Breast epithelium (tissue), 4 donors: ENCODE results near the gene PIWIL1. TPM values are rescaled to one million over a fixed set of nuclear protein-coding genes. Genes with fewer than 3 reads are reported as not detected.

Experiments
- DNase-seq, 2 donors: peaks; one replicate each; pipeline ENCODE4 v3.0.0-alpha.2; 2019; ENCODE audit warnings: low spot score in 2 of 2
- H3K27ac ChIP-seq, 2 donors: fragments of 200-600 bp; sonication (generic) in 1 of 2; one replicate each; pipeline ENCODE4 v1.5.1; 2016 to 2019; ENCODE audit warnings: mild to moderate bottlenecking in 1 of 2
- H3K27me3 ChIP-seq, 2 donors: fragments of 200-600 bp; sonication (generic) in 1 of 2; one replicate each; pipeline versions ENCODE4 v1.5.1 to v1.6.0; 2017 to 2019; ENCODE audit warnings: control low read depth in 1 of 2, mild to moderate bottlenecking in 1 of 2
- H3K36me3 ChIP-seq: fragments of 200-600 bp; one replicate; pipeline ENCODE4 v1.5.1; 2019
- H3K4me1 ChIP-seq, 2 donors: fragments of 200-600 bp; sonication (generic); one replicate each; pipeline ENCODE4 v1.5.1; 2016 to 2019; ENCODE audit warnings: control low read depth in 1 of 2
- H3K4me3 ChIP-seq, 3 donors: fragments of 200-600 bp; sonication (generic); 1 replicate in 2 of 3; 2 replicates in 1 of 3; pipeline ENCODE4 v1.5.1; 2016 to 2019; ENCODE audit warnings: mild to moderate bottlenecking in 3 of 3, moderate library complexity in 2 of 3
- H3K9me3 ChIP-seq, 2 donors: fragments of 200-600 bp; sonication (generic) in 1 of 2; one replicate each; pipeline ENCODE4 v1.5.1; 2016 to 2019; ENCODE audit warnings: control low read depth in 1 of 2
- POLR2A ChIP-seq: fragments of 450-650 bp; IDR thresholded peaks from one replicate; pipeline ENCODE4 v1.6.1; 2016; ENCODE audit warnings: antibody characterized with exemption, mild to moderate bottlenecking, moderate library complexity
- POLR2AphosphoS5 ChIP-seq, 3 donors: sonication (generic); formaldehyde crosslinking; IDR thresholded peaks; one replicate each; pipeline ENCODE4 v1.6.1; 2017; ENCODE audit warnings: antibody characterized with exemption in 3 of 3
- intact Hi-C: fragments of 100-400 bp; cut with DNase I; formaldehyde crosslinking; loops from one replicate; pipeline ENCODE4 v1.15.1; 2023; ENCODE audit warnings: low total_unique reads
- total RNA-seq, 3 donors: library from RNA; depleted of rRNA; stranded (reverse); fragments of >200 nt; gene quantifications; one replicate each; pipeline ENCODE4 v1.1.0, GENCODE V29; 2016
- TF ChIP-seq, protein P1 (sequence below), 3 donors: fragments of 450-650 bp; IDR thresholded peaks; one replicate each; pipeline ENCODE4 v1.5.1; 2016 to 2017; ENCODE audit warnings: antibody characterized with exemption in 3 of 3, mild to moderate bottlenecking in 3 of 3, moderate library complexity in 3 of 3

The PIWIL1 gene
- total RNA-seq, 3 donors from 2014 or later = under 0.01 TPM; not detected in 2

DNA sequence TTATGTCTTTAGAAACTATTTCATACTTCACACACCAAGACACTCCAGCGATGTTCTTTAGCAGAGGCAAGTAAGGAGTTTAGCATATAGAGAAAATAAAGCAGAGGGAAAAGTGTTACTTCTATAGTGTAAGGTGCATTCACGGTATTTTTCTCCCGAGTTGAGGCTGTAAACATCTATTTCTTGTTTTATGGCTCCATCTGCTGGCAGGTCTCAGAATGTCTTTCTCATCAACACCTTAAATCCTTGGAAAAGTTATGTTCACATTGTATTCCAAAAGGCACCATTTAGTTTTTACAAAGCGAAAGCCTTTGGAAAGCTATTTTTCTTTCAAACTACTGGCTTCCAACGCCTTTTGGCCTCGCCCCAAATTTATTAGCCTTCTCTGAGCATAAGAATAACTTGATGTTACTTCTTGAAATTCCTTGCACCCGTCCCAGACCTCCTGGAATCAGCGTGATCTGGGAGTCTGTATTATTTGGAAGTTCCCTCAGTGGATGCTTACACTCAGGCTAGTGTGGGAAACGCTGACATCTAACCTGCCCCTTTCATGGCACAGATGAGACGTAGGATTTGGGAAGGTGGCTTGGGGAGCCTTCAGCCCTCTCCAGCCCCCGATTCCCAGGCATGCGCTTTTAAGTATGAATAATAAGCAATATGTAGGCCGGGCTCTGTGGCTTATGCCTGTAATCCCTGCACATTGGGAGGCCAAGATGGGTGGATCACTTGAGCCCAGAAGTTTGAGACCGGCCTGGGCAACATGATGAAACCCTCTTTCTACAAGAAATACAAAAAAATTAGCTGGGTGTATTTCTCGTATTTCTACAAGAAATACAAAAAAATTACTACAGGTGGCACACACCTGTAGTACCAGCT lies 1.9 kb upstream of the PIWIL1 start:
- H3K9me3 ChIP-seq = no peaks in the 10 kb centered on the region
- H3K4me1 ChIP-seq = no peaks in the 10 kb centered on the region
- no peak overlapping the region for H3K4me3 ChIP-seq
- intact Hi-C loops = loop anchor here (5.0 kb wide), 1 partner anchor 293 kb away; no protein-coding TSS in a partner anchor
- H3K36me3 ChIP-seq = no peaks in the 10 kb centered on the region
- H3K27me3 ChIP-seq = peaks cover 3 to 29% of the 10 kb centered on the region in 2 donors
- DNase-seq = no peak
- TF ChIP-seq, protein P1, sequence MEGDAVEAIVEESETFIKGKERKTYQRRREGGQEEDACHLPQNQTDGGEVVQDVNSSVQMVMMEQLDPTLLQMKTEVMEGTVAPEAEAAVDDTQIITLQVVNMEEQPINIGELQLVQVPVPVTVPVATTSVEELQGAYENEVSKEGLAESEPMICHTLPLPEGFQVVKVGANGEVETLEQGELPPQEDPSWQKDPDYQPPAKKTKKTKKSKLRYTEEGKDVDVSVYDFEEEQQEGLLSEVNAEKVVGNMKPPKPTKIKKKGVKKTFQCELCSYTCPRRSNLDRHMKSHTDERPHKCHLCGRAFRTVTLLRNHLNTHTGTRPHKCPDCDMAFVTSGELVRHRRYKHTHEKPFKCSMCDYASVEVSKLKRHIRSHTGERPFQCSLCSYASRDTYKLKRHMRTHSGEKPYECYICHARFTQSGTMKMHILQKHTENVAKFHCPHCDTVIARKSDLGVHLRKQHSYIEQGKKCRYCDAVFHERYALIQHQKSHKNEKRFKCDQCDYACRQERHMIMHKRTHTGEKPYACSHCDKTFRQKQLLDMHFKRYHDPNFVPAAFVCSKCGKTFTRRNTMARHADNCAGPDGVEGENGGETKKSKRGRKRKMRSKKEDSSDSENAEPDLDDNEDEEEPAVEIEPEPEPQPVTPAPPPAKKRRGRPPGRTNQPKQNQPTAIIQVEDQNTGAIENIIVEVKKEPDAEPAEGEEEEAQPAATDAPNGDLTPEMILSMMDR (IDR thresholded peaks at IDR 0.05) = peak; percentile 38 to 83 (median 71)
- TF ChIP-seq POLR2AphosphoS5 (IDR thresholded peaks at IDR 0.05) = no peak
- TF ChIP-seq POLR2A = no peak
- no peak overlapping the region for H3K27ac ChIP-seq

DNA sequence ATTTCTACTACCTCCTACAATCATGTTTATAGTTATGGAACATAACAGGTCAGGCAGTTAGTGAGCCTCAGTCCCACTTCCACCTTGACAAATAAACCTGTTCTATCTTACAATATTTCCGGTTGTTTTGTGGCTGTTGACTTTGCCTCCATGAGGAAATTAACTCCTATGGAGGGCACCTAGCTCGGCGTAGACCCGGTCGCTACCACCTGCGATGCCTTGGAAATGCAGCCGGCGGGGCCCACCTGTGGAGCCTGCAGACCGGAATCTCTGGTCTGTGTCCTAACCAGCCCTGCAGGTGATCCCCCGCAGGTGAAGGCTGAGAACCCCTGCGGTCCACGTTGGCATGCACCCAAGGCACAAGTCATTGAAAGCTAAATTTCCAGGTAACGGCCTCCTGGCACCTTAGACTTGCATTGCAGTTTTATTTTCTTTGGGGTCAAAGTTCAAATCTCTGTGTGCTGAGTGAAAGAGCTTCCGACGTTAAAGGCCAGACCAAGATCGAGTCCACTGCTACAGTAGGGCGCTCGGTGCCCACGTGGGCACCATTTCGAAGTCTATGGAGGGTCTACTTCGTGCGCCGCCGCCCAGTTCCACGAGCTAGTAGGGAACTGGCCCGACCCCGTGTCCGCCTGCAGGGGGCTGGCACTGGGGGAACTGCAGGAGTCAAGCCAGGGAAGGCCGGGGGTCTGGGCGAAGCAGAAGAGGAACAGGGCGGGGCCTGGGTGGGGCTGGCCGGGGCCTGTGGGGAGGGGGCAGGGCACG lies 782 bp upstream of the PIWIL1 start:
- Histone ChIP-seq H3K4me3 (no peak overlapping the region), H3K27me3 (peaks cover 3 to 30% of the 10 kb centered on the region in 2 donors), H3K36me3 (no peaks in the 10 kb centered on the region), H3K9me3 (no peaks in the 10 kb centered on the region), H3K4me1 (no peaks in the 10 kb centered on the region), H3K27ac (no peak overlapping the region)
- intact Hi-C loops = loop anchor here (5.0 kb wide), 1 partner anchor 295 kb away; no protein-coding TSS in a partner anchor
- no peak for DNase-seq
- TF ChIP-seq POLR2A (no peak), POLR2AphosphoS5 (IDR thresholded peaks at IDR 0.05) (no peak)
- TF ChIP-seq, protein P1 (IDR thresholded peaks at IDR 0.05) = no peak

DNA sequence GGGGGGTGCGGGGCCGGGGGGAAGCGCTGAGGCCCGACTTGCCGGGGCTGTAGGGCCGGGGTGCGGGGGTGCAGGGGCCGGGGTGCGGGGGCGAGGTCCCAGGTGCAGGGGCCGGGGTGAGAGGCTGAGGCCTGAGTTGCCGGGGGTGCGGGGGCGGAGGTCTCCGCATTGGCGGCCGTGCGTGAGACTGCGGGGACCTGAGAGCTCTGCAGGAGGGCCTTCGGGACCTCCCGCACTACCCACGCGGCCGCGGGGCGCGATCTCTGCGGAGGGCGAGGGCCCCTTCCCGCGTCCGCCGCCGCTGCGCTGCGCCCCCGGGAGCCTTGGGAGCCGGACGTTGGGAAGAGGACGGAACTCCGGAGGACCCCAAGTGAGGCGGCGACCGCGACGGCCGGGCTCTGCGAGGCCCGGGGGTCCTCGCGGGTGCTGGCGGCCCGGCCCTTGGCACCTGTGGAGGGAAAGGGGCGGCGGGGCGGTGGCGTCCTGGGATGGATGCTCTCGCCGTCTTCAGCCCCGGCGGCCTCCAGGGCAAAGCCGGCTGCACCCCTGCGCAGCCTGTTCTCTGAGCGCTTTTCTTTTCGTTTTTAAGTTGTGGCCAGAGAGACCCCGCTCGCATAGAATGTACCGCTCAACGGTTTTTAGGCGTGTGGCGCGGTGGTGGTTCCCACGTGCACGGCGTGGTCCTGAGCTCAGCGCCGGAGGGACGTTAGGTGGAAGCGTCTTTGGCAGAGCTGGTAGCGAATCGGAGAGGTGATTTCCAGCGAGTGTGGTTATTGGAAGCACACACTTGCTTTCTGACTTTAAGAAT lies 1.3 kb downstream of the PIWIL1 start:
- H3K4me3 ChIP-seq = peak overlapping the region in 2 of 3 donors; percentile 13 to 49
- peaks cover 3 to 35% of the 10 kb centered on the region in 2 donors for H3K27me3 ChIP-seq
- TF ChIP-seq POLR2AphosphoS5 (IDR thresholded peaks at IDR 0.05) (no peak), POLR2A (no peak)
- TF ChIP-seq, protein P1 (IDR thresholded peaks at IDR 0.05) = no peak
- no peak overlapping the region for H3K27ac ChIP-seq
- no peak for DNase-seq
- no peaks in the 10 kb centered on the region for H3K4me1 ChIP-seq
- H3K9me3 ChIP-seq = no peaks in the 10 kb centered on the region
- no peaks in the 10 kb centered on the region for H3K36me3 ChIP-seq
- intact Hi-C loops = loop anchor here (5.0 kb wide), 1 partner anchor 297 kb away; no protein-coding TSS in a partner anchor

DNA sequence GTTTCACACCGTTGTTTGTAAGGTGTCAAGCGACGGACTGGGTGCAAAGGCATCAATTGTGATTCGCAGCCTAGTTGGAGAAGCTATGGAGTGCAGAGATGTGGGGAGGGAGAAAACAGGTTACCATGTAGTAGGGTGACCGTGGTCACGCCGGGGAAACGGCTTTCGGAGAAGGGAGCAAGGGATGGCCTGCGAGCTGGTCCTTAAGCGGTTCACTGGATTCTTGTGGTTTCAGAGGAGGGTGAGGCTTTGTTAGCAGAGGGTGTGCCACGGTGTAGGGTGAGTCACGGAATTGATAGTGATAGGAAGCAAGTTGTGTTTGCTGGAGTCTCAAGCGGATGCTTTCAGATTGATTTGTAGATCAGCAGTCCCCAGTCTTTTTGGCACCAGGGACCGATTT lies 2.3 kb downstream of the PIWIL1 start:
- DNase-seq = no peak
- TF ChIP-seq POLR2AphosphoS5 (IDR thresholded peaks at IDR 0.05) (no peak), POLR2A (no peak)
- TF ChIP-seq, protein P1 (IDR thresholded peaks at IDR 0.05) = no peak
- no peaks in the 10 kb centered on the region for H3K36me3 ChIP-seq
- H3K27ac ChIP-seq = no peak overlapping the region
- no peaks in the 10 kb centered on the region for H3K4me1 ChIP-seq
- H3K9me3 ChIP-seq = no peaks in the 10 kb centered on the region
- intact Hi-C loops = loop anchor here (5.0 kb wide), 1 partner anchor 298 kb away; no protein-coding TSS in a partner anchor
- no peak overlapping the region for H3K4me3 ChIP-seq
- peaks cover 3 to 29% of the 10 kb centered on the region in 2 donors for H3K27me3 ChIP-seq
